A673 (cell line): ENCODE data around the gene MATK.

Experiments
- CTCF ChIP-seq: fragments of 300-800, 200-600 bp; sonication (generic); conservative IDR thresholded peaks from 2 replicates; pipeline ENCODE4 v1.5.1; 2017; ENCODE audit warnings: low read depth, mild to moderate bottlenecking, antibody characterized with exemption, low read length, moderate library complexity, mixed read lengths
- EZH2 ChIP-seq: fragments of 200-600 bp; sonication (generic); IDR thresholded peaks from 2 replicates; pipeline ENCODE4 v1.6.1; 2017; ENCODE audit warnings: borderline replicate concordance, low read depth, mild to moderate bottlenecking, mixed read lengths, antibody characterized with exemption, low read length; ENCODE audit not compliant: poor library complexity, severe bottlenecking

DNA sequence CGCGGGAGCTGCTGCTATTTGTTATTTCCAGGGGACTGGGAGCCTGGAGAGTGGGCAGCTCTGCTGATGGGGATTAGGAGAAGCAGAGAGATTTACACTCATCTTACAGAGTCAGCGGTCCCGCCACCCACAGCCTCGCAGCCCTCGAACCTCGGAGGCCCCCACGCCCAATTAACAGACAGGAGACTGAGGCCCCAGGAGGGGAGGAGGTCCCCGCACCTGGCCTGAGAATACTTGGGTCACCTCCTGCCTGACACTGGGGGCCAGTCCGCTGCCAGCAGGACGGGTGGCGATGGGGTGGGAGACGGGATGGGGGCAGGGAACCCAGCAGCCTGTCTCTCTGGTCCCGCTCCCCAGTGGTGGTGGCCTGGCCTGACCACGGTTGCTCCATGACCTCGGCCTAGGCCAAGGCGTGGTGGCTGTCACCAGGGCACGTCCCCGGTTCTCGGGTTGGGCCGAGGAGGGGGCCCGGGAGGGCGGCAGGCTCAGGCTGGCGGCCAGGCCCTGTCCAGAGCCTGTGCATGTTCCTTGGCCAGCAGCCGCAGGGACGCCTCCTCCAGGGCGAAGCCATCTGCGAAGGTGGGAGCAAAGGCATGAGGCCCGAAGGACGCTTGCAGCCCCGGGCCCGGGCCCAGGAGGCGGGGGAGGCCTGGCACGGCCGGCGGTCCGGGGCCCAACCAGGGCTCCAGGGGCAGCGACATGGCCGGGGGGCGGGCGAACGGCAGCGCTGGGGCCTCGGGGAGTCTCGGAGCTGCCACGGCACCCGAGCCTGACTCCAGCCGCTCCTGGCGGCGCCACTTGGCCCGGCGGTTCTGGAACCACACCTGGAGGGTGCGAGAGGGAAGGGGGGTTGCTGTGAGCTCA lies 15.8 kb downstream of the MATK start:
- TF ChIP-seq CTCF (no peak), EZH2 (no peak)
